22Rv1 (cell line): ENCODE measurements around the gene SPHK2.

Experiments used
- H3K27ac ChIP-seq: fragments of 450-650 bp; 2 replicates; pipeline ENCODE4 v1.5.1; 2017
- CTCF ChIP-seq: fragments of 450-650 bp; IDR thresholded peaks from 2 replicates; pipeline ENCODE4 v1.5.1; 2017; ENCODE audit warnings: mild to moderate bottlenecking
- ZFX ChIP-seq: fragments of 450-650 bp; IDR thresholded peaks from 2 replicates; pipeline ENCODE4 v1.6.1; 2017; ENCODE audit warnings: antibody characterized with exemption, borderline replicate concordance

Gene SPHK2

GRCh38 chr19:48613852-48614435 is 5.4 kb upstream of the SPHK2 start:
- H3K27ac ChIP-seq, result peak overlapping the region; percentile 57
- TF ChIP-seq CTCF (no peak), ZFX (no peak)

- H3K27ac ChIP-seq, result peak within 1 kb of the TSS; percentile 57
- TF ChIP-seq ZFX, result no peak
- no peak for TF ChIP-seq CTCF
These were observed 4.7 kb upstream of the SPHK2 start, which contains the start of gene FAM83E for GRCh38 chr19:48614436-48615230. TSS of gene FAM83E (minus strand) at chr19:48615076. CDS start at chr19:48613372, 1,704 bp downstream.

- TF ChIP-seq CTCF, result no peak
- TF ChIP-seq ZFX, result no peak
- H3K27ac ChIP-seq, result peak overlapping the region; percentile 57
These were observed 3.9 kb upstream of the SPHK2 start for GRCh38 chr19:48615231-48616040.

- TF ChIP-seq CTCF (no peak), ZFX (no peak)
- H3K27ac ChIP-seq, result peak overlapping the region; percentile 57
These were observed 3.3 kb upstream of the SPHK2 start for GRCh38 chr19:48616041-48616436.

- peak overlapping the region; percentile 83 for H3K27ac ChIP-seq
- TF ChIP-seq CTCF (no peak), ZFX (no peak)
These were observed 2.7 kb upstream of the SPHK2 start for GRCh38 chr19:48616491-48617056.

- H3K27ac ChIP-seq, result peak overlapping the region; percentile 83
- no peak for TF ChIP-seq ZFX
- no peak for TF ChIP-seq CTCF
These were observed 2.0 kb upstream of the SPHK2 start for GRCh38 chr19:48617146-48617937.
